Activated T-helper 1 cell treated with anti-CD3 and anti-CD28 coated beads, Interleukin-12 subunit alpha, Interleukin-12 subunit beta, Interleukin-2, Interleukin-4 antibody, amounts not matched to agents 30 ng/mL and 10 ng/mL and 1 ng/mL, durations not matched to agents 14 hours and 24 hours and 36 hours (primary cell): ENCODE data around the gene PPP1R1B. TPM values are rescaled to one million over a fixed set of nuclear protein-coding genes. Genes with fewer than 3 reads are reported as not detected.

Experiments used
- DNase-seq: peaks from one replicate; pipeline ENCODE4 v3.0.0; 2021; ENCODE audit warnings: low spot score
- H3K27ac Mint-ChIP-seq: one replicate; pipeline ENCODE4 v1.8.0; 2021; ENCODE audit warnings: mild to moderate bottlenecking, mixed read lengths
- H3K27me3 Mint-ChIP-seq: one replicate; pipeline ENCODE4 v1.8.0; 2022; ENCODE audit warnings: mild to moderate bottlenecking, moderate library complexity, mixed read lengths; ENCODE audit not compliant: insufficient read depth
- H3K36me3 Mint-ChIP-seq: one replicate; pipeline ENCODE4 v1.8.0; 2021; ENCODE audit warnings: low read depth, mixed read lengths
- H3K4me1 Mint-ChIP-seq: one replicate; pipeline ENCODE4 v1.8.0; 2021; ENCODE audit warnings: low read depth, mixed read lengths
- H3K4me3 Mint-ChIP-seq: one replicate; pipeline ENCODE4 v1.8.0; 2021; ENCODE audit warnings: mild to moderate bottlenecking, moderate library complexity, mixed read lengths
- H3K9me3 Mint-ChIP-seq: one replicate; pipeline ENCODE4 v1.8.0; 2021; ENCODE audit warnings: mixed read lengths
- intact Hi-C: fragments of 100-400 bp; cut with micrococcal nuclease; formaldehyde crosslinking; loops from one replicate; pipeline ENCODE4 v1.15.1; 2024
- total RNA-seq: library from RNA; stranded (reverse); gene quantifications from 2 replicates; pipeline ENCODE4 v1.2.3, GENCODE V29; 2022

PPP1R1B gene
- total RNA-seq, 1 donor from 2014 or later, result not detected

DNA sequence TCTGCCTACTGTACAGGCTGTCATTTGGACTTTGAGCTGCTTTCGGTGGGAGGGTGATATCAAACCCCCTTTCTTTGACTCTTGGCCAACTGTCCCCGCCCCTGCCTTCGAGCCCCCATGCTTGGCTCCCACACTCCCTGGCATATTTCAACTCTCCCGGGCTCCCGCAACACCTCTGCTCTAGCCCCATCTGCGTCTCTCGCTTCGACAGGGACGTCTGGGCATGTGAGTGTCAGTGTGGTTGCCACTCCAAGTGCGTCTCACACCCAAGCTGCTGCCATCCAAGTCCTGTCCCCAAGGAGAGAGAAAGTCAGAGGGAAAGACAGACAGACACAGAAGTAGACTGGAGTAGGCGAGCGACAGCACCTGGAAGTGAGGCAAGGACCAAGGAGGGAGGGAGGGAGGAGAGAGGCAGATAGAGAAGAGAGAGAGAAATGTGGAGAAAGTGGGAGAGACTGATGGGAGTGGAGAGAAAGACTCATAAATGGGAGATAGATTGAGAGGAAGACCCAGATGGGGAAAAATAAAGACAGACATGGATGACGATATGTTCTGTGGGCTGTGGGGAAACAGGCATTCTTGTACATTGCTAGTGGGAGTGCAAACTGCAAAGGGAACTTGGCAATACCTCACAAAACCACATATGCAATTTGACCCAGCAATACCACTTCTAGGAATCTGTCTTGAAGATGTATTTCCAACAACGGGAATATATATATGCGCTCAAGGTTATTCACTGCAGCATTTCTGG lies 22.0 kb downstream of the PPP1R1B start:
- H3K27ac Mint-ChIP-seq, result no peak overlapping the region

DNA sequence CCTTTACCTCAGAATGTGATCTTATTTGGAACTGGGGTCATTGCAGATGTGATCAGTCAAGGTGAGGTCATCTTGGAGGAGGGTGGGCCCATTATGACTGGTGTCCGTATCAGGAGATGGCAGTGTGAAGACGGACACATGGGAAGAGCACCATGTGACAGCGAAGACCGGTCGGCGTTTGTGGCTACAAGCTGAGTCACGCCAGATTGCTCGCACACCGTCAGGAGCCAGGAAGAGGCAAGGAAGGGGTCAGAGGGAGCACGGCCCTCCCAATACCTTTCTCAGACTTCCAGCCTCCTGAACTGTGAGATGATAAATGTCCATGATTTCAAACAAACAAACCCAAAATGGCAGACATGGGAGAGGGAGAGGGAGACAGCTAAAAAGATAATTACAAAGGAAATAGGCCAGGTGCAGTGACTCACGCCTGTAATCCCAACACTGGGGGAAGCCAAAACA lies 23.4 kb downstream of the PPP1R1B start:
- intact Hi-C loops, result no loop called here
- Mint-ChIP-seq H3K27ac (no peak overlapping the region), H3K4me3 (no peak overlapping the region), H3K27me3 (no peaks in the 10 kb centered on the region), H3K4me1 (no peaks in the 10 kb centered on the region), H3K9me3 (no peaks in the 10 kb centered on the region), H3K36me3 (peaks cover 4% of the 10 kb centered on the region)
- no peak for DNase-seq

More for the DNA sequence above, 22.0 kb downstream of the PPP1R1B start:
- peaks cover 7% of the 10 kb centered on the region for H3K36me3 Mint-ChIP-seq
- H3K9me3 Mint-ChIP-seq, result no peaks in the 10 kb centered on the region
- intact Hi-C loops, result no loop called here
- H3K27me3 Mint-ChIP-seq, result no peaks in the 10 kb centered on the region
- DNase-seq, result no peak
- H3K4me1 Mint-ChIP-seq, result peaks cover 13% of the 10 kb centered on the region
- H3K4me3 Mint-ChIP-seq, result no peak overlapping the region

DNA sequence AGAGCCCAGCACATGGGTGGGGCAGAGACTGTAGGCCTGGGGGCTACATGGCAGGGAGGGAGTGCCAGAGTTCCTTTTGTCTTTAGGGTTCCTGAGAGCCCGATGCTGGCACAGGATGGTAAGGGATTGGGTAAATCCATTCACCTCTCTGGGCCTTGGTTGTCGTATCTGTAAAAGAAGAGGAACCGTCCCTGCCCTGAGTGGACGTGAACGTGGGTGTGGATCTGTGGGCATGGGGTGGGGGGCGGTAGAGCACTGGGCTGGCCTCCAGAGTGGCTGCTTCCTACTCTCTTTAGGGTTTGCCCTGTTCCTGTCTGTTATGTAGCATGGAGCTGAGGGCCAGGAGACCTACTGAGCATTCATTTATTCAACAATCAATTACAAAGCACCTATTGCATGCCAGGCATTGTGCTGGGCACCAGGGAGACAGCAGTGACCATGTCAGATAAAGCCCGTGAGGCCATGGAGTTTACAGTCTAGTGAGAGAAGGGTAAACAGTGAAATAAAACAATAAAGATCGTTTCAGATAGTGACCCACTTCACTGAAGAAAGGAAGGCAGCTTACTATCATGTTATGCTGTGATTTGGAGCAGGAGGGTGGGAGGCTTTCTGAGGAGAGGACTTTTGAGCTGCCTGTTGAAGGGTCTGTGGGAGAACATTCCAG lies 25.3 kb downstream of the PPP1R1B start:
- no peaks in the 10 kb centered on the region for H3K4me1 Mint-ChIP-seq
- peaks cover 6% of the 10 kb centered on the region for H3K36me3 Mint-ChIP-seq
- H3K9me3 Mint-ChIP-seq, result no peaks in the 10 kb centered on the region
- no peak for DNase-seq
- H3K4me3 Mint-ChIP-seq, result no peak overlapping the region
- H3K27me3 Mint-ChIP-seq, result no peaks in the 10 kb centered on the region
- intact Hi-C loops, result no loop called here
- no peak overlapping the region for H3K27ac Mint-ChIP-seq

DNA sequence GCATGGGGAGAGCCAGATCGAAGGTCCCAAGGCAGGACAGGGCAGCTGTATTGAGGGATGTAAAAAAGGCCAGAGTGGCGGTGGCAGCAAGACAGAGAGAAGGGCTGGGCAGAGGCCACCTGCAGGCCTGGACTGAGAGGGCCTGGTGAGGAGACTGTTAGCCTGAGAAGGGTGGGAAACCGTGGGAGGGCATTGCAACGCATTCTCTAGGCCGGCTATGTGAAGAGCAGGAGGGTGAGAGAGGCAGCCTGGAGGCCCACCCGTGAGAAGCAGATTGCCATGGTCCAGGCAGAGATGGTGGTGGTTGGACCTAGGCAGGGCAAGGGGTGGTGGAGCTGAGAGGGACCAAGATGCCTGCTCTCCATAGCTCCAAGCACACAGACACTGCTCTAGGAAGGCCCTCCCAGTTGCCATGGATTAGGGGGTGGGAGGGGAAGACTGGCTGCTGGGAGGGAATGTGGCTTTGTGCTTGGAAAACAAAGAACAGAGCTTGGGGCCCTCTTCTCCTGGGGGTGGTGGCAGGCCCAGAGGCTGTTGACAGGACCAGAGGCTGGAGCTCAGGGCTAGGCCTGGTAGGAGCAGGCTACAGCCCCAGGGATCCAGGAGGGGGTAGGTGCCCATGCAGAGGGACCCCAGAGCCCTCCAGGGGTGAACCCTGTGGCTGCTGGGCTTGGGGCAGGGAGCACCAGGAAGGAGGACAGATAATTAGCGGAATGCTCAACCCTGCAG lies 26.0 kb downstream of the PPP1R1B start:
- Mint-ChIP-seq H3K27ac (no peak overlapping the region), H3K4me1 (no peaks in the 10 kb centered on the region), H3K36me3 (peaks cover 6% of the 10 kb centered on the region), H3K4me3 (no peak overlapping the region), H3K27me3 (no peaks in the 10 kb centered on the region), H3K9me3 (no peaks in the 10 kb centered on the region)
- DNase-seq, result no peak
- intact Hi-C loops, result loop anchor here (1.0 kb wide), 1 partner anchor 30 kb away; no protein-coding TSS in a partner anchor

DNA sequence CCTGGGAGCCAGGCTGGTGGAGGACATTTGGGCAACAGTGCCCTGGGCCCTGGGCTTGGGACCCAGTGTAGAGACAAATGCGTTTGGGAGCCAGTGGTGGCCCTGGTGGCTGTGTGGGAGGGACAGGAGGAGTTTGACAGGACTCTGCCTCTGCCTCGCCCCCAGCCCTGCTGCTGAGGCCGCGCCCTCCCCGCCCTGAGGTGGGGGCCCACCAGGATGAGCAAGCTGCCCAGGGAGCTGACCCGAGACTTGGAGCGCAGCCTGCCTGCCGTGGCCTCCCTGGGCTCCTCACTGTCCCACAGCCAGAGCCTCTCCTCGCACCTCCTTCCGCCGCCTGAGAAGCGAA lies 26.5 kb downstream of the PPP1R1B start:
- Mint-ChIP-seq H3K9me3 (no peaks in the 10 kb centered on the region), H3K4me1 (no peaks in the 10 kb centered on the region), H3K27me3 (no peaks in the 10 kb centered on the region), H3K27ac (no peak overlapping the region), H3K4me3 (no peak overlapping the region), H3K36me3 (peaks cover 10% of the 10 kb centered on the region)
- no peak for DNase-seq
- intact Hi-C loops, result loop anchor here (1.0 kb wide), 1 partner anchor 31 kb away; no protein-coding TSS in a partner anchor

DNA sequence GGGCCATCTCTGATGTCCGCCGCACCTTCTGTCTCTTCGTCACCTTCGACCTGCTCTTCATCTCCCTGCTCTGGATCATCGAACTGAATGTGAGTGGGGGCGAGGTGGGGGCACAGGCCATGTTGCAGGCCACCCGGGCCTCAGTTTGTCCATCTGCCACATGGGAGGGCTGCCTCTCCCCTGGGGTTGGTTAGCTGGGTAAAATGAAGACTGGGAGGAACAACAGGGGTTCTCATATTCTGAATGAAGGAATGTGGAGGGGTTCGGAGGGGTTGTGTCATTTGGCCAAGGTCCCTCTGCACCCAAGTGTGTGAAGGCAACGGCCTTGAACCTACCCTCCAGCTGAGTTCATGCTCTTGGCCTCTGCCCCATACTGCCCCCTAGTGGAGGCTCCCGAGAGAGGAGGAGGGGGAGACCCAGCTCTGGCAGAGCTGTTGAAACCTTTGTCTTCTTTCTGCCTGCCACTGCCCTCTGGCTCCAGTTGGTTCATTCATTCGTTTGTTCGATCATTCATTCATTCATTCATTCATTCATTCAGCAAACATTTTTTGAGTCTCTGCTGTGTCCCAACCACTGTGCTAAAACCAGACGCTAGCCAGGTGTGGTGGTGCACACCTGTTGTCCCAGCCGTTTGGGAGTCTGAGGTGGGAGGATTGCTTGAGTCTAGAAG lies 27.0 kb downstream of the PPP1R1B start:
- DNase-seq, result peak; percentile 59
- H3K4me3 Mint-ChIP-seq, result no peak overlapping the region
- H3K27ac Mint-ChIP-seq, result no peak overlapping the region
- intact Hi-C loops, result loop anchor here (1.0 kb wide), 1 partner anchor 31 kb away; no protein-coding TSS in a partner anchor
- no peaks in the 10 kb centered on the region for H3K9me3 Mint-ChIP-seq
- H3K36me3 Mint-ChIP-seq, result peaks cover 10% of the 10 kb centered on the region
- no peaks in the 10 kb centered on the region for H3K27me3 Mint-ChIP-seq
- H3K4me1 Mint-ChIP-seq, result no peaks in the 10 kb centered on the region

DNA sequence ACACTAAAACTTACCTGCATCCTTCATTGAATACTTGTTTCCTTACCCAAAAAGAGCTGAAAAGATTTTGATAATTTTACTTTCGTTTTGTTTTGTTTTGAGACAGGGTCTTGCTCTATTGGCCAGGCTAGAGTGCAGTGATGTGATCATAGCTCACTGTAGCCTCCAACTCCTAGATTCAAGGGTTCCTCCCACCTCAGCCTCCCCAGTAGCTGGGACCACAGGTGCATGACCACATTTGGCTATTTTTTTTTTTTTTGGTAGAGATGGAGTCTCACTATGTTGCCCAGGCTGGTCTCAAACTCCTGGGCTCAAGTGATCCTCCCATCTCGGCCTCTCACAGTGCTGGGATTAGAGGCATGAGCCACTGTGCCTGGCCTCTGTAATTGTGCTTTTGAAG lies 28.4 kb downstream of the PPP1R1B start:
- no peak overlapping the region for H3K27ac Mint-ChIP-seq
- no peaks in the 10 kb centered on the region for H3K9me3 Mint-ChIP-seq
- DNase-seq, result no peak
- H3K4me1 Mint-ChIP-seq, result no peaks in the 10 kb centered on the region
- no peak overlapping the region for H3K4me3 Mint-ChIP-seq
- H3K36me3 Mint-ChIP-seq, result peaks cover 8% of the 10 kb centered on the region
- no peaks in the 10 kb centered on the region for H3K27me3 Mint-ChIP-seq
- intact Hi-C loops, result no loop called here

DNA sequence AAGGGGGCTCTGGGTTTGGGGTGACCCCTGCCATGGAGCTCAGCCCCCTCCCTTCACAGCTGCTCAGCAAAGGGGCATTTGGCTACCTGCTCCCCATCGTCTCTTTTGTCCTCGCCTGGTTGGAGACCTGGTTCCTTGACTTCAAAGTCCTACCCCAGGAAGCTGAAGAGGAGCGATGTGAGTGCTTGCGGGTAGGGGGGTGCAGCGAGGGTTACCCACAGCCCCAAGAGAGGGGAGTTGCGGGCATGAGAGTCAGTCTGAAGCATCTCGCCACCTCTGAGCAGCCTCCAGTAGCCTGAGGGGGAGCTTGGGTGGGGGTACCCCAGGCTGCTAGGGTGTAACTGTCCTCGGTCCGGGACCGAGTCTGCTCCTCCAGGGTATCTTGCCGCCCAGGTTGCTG lies 31.6 kb downstream of the PPP1R1B start:
- no peak for DNase-seq
- H3K36me3 Mint-ChIP-seq, result peaks cover 14% of the 10 kb centered on the region
- no peaks in the 10 kb centered on the region for H3K27me3 Mint-ChIP-seq
- no peak overlapping the region for H3K27ac Mint-ChIP-seq
- H3K9me3 Mint-ChIP-seq, result no peaks in the 10 kb centered on the region
- no peaks in the 10 kb centered on the region for H3K4me1 Mint-ChIP-seq
- intact Hi-C loops, result no loop called here
- no peak overlapping the region for H3K4me3 Mint-ChIP-seq

DNA sequence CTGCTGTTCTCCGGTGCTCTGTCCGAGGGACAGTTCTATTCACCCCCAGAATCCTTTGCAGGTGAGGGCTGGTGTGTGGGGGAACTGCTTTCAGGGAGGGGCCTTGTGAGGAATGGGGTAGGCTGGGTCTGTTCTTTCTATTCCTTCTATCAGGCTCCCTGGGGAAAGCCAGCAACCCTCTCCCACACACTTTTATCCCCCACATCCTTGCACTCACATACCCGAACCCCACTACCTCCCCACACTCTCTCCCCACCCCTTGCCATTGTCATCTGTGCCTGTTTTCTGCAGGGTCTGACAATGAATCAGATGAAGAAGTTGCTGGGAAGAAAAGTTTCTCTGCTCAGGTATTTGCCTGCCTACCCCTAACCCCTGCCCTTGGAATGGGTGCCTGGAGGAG lies 32.0 kb downstream of the PPP1R1B start:
- DNase-seq, result no peak
- no peak overlapping the region for H3K27ac Mint-ChIP-seq
- intact Hi-C loops, result no loop called here
- H3K9me3 Mint-ChIP-seq, result no peaks in the 10 kb centered on the region
- no peak overlapping the region for H3K4me3 Mint-ChIP-seq
- H3K36me3 Mint-ChIP-seq, result peaks cover 14% of the 10 kb centered on the region
- H3K4me1 Mint-ChIP-seq, result no peaks in the 10 kb centered on the region
- no peaks in the 10 kb centered on the region for H3K27me3 Mint-ChIP-seq

DNA sequence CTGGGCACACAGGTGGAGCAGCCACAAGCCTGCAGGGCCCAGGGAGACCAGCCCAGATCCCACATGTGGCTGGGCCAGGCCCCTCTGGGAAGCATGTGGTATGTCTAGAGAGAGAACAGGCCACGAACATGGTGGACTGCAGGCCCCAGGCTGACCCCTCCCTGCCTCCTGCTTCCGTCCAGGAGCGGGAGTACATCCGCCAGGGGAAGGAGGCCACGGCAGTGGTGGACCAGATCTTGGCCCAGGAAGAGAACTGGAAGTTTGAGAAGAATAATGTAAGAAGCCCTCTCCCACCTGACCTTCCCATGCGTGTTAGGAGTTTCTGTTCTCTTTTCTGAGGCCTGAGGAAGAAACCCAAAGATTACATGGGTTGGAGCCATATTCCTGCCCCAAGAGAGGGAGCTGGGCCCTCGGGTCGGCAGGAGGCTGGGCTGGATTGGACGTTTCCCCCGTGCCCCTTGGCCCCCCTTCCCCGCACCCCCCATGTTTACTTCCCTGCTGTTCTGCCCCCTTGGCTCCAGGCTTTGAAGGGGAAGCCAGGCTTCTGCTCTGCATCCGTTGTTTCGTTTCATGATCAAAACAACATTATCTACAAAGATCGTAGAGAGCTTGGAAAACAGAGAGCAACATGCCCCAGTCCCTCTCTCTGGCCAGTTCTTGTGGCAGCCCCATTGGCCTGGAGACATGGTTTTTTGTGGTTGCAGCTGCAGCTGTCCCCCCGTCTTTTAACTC lies 32.7 kb downstream of the PPP1R1B start:
- no peaks in the 10 kb centered on the region for H3K4me1 Mint-ChIP-seq
- H3K27me3 Mint-ChIP-seq, result no peaks in the 10 kb centered on the region
- DNase-seq, result no peak
- peaks cover 14% of the 10 kb centered on the region for H3K36me3 Mint-ChIP-seq
- H3K27ac Mint-ChIP-seq, result no peak overlapping the region
- H3K4me3 Mint-ChIP-seq, result no peak overlapping the region
- intact Hi-C loops, result no loop called here
- no peaks in the 10 kb centered on the region for H3K9me3 Mint-ChIP-seq

DNA sequence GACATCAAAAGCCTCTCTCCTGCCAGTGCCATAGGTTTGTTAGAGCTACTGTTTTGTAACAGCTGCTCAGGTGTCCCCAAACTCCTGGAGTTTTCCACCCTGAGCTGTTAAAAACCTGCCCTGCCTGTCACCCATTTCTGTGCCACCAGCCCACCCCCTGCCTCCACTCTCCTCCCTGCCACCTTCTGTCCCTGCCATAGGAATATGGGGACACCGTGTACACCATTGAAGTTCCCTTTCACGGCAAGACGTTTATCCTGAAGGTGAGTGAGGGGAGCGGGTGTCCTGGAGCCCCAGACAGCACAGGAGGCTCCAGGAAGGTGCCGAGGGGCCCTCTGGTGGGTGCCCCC lies 33.2 kb downstream of the PPP1R1B start:
- Mint-ChIP-seq H3K27ac (no peak overlapping the region), H3K4me3 (no peak overlapping the region)

More for the DNA sequence above, 33.2 kb downstream of the PPP1R1B start:
- intact Hi-C loops, result no loop called here
- H3K36me3 Mint-ChIP-seq, result peaks cover 14% of the 10 kb centered on the region
- no peaks in the 10 kb centered on the region for H3K4me1 Mint-ChIP-seq
- H3K9me3 Mint-ChIP-seq, result no peaks in the 10 kb centered on the region
- H3K27me3 Mint-ChIP-seq, result no peaks in the 10 kb centered on the region
- DNase-seq, result no peak
